ENCODE data around the gene JDP2.

DNA sequence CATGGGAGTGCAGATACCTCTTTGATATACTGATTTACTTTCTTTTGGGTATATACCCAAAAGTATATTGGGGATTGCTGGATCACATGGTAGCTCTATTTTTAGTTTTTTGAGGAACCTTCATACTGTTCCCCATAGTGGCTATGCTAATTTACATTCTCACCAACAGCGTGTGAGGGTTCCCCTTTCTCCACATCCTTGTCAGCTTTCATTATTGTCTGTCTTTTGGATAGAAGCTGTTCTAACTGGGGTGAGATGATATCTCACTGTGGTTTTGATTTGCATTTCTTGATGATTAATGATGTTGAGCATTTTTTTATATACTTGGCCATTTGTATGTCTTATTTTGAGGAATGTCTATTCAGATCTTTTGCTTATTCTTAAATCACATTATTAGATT, 44.1 kb upstream of the JDP2 start:
- TF ChIP-seq ZNF548 (tag by site-specific recombination; IDR thresholded peaks at IDR 0.05), result no peak
- TF ChIP-seq CTCF (tag by site-specific recombination; IDR thresholded peaks at IDR 0.05), result no peak
- no peak for TF ChIP-seq ZNF776 (tag by site-specific recombination; IDR thresholded peaks at IDR 0.05; ENCODE audit: borderline replicate concordance)
- TF ChIP-seq ZNF580 (tag by site-specific recombination; IDR thresholded peaks at IDR 0.05), result no peak
- no peak for TF ChIP-seq ZNF157 (tag by site-specific recombination; IDR thresholded peaks at IDR 0.05)
- TF ChIP-seq, protein P1, sequence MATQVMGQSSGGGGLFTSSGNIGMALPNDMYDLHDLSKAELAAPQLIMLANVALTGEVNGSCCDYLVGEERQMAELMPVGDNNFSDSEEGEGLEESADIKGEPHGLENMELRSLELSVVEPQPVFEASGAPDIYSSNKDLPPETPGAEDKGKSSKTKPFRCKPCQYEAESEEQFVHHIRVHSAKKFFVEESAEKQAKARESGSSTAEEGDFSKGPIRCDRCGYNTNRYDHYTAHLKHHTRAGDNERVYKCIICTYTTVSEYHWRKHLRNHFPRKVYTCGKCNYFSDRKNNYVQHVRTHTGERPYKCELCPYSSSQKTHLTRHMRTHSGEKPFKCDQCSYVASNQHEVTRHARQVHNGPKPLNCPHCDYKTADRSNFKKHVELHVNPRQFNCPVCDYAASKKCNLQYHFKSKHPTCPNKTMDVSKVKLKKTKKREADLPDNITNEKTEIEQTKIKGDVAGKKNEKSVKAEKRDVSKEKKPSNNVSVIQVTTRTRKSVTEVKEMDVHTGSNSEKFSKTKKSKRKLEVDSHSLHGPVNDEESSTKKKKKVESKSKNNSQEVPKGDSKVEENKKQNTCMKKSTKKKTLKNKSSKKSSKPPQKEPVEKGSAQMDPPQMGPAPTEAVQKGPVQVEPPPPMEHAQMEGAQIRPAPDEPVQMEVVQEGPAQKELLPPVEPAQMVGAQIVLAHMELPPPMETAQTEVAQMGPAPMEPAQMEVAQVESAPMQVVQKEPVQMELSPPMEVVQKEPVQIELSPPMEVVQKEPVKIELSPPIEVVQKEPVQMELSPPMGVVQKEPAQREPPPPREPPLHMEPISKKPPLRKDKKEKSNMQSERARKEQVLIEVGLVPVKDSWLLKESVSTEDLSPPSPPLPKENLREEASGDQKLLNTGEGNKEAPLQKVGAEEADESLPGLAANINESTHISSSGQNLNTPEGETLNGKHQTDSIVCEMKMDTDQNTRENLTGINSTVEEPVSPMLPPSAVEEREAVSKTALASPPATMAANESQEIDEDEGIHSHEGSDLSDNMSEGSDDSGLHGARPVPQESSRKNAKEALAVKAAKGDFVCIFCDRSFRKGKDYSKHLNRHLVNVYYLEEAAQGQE (tag by site-specific recombination; IDR thresholded peaks at IDR 0.05), result no peak
- TF ChIP-seq ZNF830 (tag by site-specific recombination; IDR thresholded peaks at IDR 0.05; ENCODE audit: low read depth), result no peak
- no peak for TF ChIP-seq ZSCAN23 (tag by site-specific recombination; IDR thresholded peaks at IDR 0.05)
- TF ChIP-seq ZNF585B (tag by site-specific recombination; IDR thresholded peaks at IDR 0.05), result no peak

Data from HEK293 (cell line).